AG04450 (cell line): ENCODE data around the gene ARHGAP22. TPM values are rescaled to one million over a fixed set of nuclear protein-coding genes. Genes with fewer than 3 reads are reported as not detected.

Experiments
- CTCF ChIA-PET: fragments of 300-600, 350-600 bp; formaldehyde crosslinking; extraction: SDS; loops from one replicate; lab custom pipeline; 2022; ENCODE audit warnings: antibody characterized with exemption, inconsistent platforms; lab: Charles Lee
- POLR2A ChIA-PET: fragments of 350-600 bp; formaldehyde crosslinking; extraction: SDS; loops from one replicate; lab custom pipeline; 2021; ENCODE audit warnings: antibody characterized with exemption, inconsistent platforms; lab: Yijun Ruan, JAX
- DNase-seq: peaks from one replicate; pipeline ENCODE4 v3.0.0-alpha.2; 2011; ENCODE audit warnings: low read depth, low spot score
- H3K27ac ChIP-seq: one replicate; pipeline ENCODE4 v1.5.1; 2012; ENCODE audit warnings: low read depth, low read length, control low read depth
- H3K27me3 ChIP-seq: one replicate; pipeline ENCODE4 v1.6.0; 2012; ENCODE audit warnings: low read length; ENCODE audit not compliant: control insufficient read depth, insufficient read depth
- H3K4me3 ChIP-seq: 2 replicates; pipeline ENCODE4 v1.5.1; 2011; ENCODE audit warnings: mild to moderate bottlenecking, low read depth, low read length, control low read depth
- H3K9me3 ChIP-seq: 2 replicates; pipeline ENCODE4 v1.5.1; 2012; ENCODE audit warnings: low read length; ENCODE audit not compliant: control insufficient read depth, insufficient read depth
- CTCF ChIP-seq: IDR thresholded peaks from 2 replicates; pipeline ENCODE4 v1.5.1; 2011; ENCODE audit warnings: low read depth, low read length, control low read depth, inconsistent platforms
- polyA plus RNA-seq: library from polyadenylated mRNA; depleted of rRNA; stranded (reverse); fragments of >200 nt; gene quantifications from 2 replicates; pipeline ENCODE4 v1.2.3, GENCODE V29; 2011

ARHGAP22 gene
- polyA plus RNA-seq, 1 experiment: 8.2 TPM

- DNase-seq: no peak
- CTCF ChIA-PET: interaction anchor here (0.8 to 1.7 kb wide), 2 partner anchors 101 to 192 kb away, joined by 3 to 6 read pairs; no protein-coding TSS in a partner anchor
- POLR2A ChIA-PET: no interaction called here
- Histone ChIP-seq H3K9me3 (no peaks in the 10 kb centered on the region), H3K27me3 (no peaks in the 10 kb centered on the region), H3K27ac (no peak overlapping the region), H3K4me3 (no peak overlapping the region)
- no peak for TF ChIP-seq CTCF
These were observed 140.6 kb downstream of the ARHGAP22 start for GRCh38 chr10:48464121-48464870.

GRCh38 chr10:48463318-48464003 is 141.4 kb downstream of the ARHGAP22 start:
- H3K27me3 ChIP-seq: no peaks in the 10 kb centered on the region
- H3K27ac ChIP-seq: no peak overlapping the region
- no peak overlapping the region for H3K4me3 ChIP-seq
- H3K9me3 ChIP-seq: no peaks in the 10 kb centered on the region
- ChIA-PET CTCF (interaction anchor here (0.8 to 1.7 kb wide), 2 partner anchors 100 to 193 kb away, joined by 3 to 6 read pairs; no protein-coding TSS in a partner anchor), POLR2A (no interaction called here)
- TF ChIP-seq CTCF: no peak
- no peak for DNase-seq

GRCh38 chr10:48462482-48463020 is 142.3 kb downstream of the ARHGAP22 start:
- CTCF ChIA-PET: interaction anchor here (1.7 kb wide), 1 partner anchor 194 kb away, joined by 6 read pairs; no protein-coding TSS in a partner anchor
- Histone ChIP-seq H3K27me3 (no peaks in the 10 kb centered on the region), H3K9me3 (no peaks in the 10 kb centered on the region), H3K4me3 (no peak overlapping the region), H3K27ac (no peak overlapping the region)
- DNase-seq: no peak
- no peak for TF ChIP-seq CTCF
- POLR2A ChIA-PET: no interaction called here

- H3K4me3 ChIP-seq: no peak overlapping the region
- CTCF ChIA-PET: interaction anchor here (0.8 to 1.7 kb wide), 2 partner anchors 195 kb away, joined by 3 to 6 read pairs; no protein-coding TSS in a partner anchor
- no peaks in the 10 kb centered on the region for H3K27me3 ChIP-seq
- H3K9me3 ChIP-seq: no peaks in the 10 kb centered on the region
- POLR2A ChIA-PET: no interaction called here
- H3K27ac ChIP-seq: no peak overlapping the region
- TF ChIP-seq CTCF: no peak
- no peak for DNase-seq
These were observed 143.0 kb downstream of the ARHGAP22 start for GRCh38 chr10:48461623-48462481.
